ENCODE measurements around the gene PWWP2B. TPM values are rescaled to one million over a fixed set of nuclear protein-coding genes. Genes with fewer than 3 reads are reported as not detected.
A peak's percentile ranks its signal among the peaks of the same experiment; 100 is the strongest.

The PWWP2B gene
- total and polyA plus RNA-seq, 2 of the 4 experiments (the other 2 are of a cell fraction) = 1.7 to 2.2 TPM

DNA sequence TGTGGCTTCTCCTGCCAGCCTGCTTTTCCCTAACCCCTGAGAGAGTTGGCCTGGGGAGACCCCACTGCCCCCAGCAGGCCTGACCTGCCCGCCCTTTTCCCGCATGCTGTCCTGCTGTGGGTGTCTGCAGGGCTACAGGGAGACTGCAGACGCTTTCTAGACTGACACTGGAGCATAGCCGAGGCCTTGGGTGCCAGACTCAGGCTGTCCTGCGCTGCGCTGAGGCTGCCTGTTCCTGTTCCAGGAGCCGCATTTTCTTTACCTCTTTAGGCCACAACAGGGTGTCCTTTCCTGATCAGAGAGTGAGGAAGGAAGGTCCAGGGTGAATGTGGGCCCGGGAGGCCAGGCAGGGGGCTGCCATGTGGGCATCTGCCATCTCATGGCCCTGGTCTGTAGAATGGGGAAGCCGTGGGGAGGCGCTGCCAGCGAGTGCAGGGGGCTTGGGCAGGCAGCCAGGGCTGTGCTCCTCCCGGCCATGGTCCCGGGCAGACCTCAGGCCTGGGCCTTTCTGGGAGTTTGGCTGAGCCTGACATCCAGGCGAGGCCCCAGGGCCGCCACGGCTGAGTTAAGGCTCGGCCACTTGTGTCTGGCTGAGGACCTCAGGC, 3.6 kb downstream of the PWWP2B start:
- TF ChIP-seq, protein P1, sequence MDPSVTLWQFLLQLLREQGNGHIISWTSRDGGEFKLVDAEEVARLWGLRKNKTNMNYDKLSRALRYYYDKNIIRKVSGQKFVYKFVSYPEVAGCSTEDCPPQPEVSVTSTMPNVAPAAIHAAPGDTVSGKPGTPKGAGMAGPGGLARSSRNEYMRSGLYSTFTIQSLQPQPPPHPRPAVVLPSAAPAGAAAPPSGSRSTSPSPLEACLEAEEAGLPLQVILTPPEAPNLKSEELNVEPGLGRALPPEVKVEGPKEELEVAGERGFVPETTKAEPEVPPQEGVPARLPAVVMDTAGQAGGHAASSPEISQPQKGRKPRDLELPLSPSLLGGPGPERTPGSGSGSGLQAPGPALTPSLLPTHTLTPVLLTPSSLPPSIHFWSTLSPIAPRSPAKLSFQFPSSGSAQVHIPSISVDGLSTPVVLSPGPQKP (IDR thresholded peaks at IDR 0.05; ENCODE audit: borderline replicate concordance, low read depth, low read length) = no peak
- TF ChIP-seq, protein P2, sequence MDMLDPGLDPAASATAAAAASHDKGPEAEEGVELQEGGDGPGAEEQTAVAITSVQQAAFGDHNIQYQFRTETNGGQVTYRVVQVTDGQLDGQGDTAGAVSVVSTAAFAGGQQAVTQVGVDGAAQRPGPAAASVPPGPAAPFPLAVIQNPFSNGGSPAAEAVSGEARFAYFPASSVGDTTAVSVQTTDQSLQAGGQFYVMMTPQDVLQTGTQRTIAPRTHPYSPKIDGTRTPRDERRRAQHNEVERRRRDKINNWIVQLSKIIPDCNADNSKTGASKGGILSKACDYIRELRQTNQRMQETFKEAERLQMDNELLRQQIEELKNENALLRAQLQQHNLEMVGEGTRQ (IDR thresholded peaks at IDR 0.05; ENCODE audit: low read depth, low read length) = no peak
- TF ChIP-seq POLR2A (IDR thresholded peaks at IDR 0.05; ENCODE audit: low read depth, low read length) = no peak
- TF ChIP-seq CHD1 (IDR thresholded peaks at IDR 0.05; ENCODE audit: low read depth, low read length) = no peak
- no peak for TF ChIP-seq RAD21 (IDR thresholded peaks at IDR 0.05; ENCODE audit: low read length)
- no peak for TF ChIP-seq NFE2L2 (IDR thresholded peaks at IDR 0.05; ENCODE audit: low read depth, low read length)
- no peak for TF ChIP-seq RFX5 (IDR thresholded peaks at IDR 0.05; ENCODE audit: low read depth, low read length)
- no peak for TF ChIP-seq RCOR1 (IDR thresholded peaks at IDR 0.05; ENCODE audit: insufficient replicate concordance, low read length)
- Histone ChIP-seq H3K4me2 (ENCODE audit: low read depth, low read length) (no peak overlapping the region), H3K18ac (ENCODE audit: low read depth, low read length) (no peak overlapping the region), H3K4me3 (ENCODE audit: insufficient read depth, low read depth, low read length) (no peak overlapping the region), H3K23ac (ENCODE audit: low read depth, low read length) (no peak overlapping the region), H2BK20ac (ENCODE audit: low read depth, low read length) (no peak overlapping the region), H4K20me1 (ENCODE audit: insufficient read depth, low read length) (peaks cover 3% of the 10 kb centered on the region), H4K5ac (ENCODE audit: low read depth, low read length) (no peak overlapping the region), H2BK15ac (ENCODE audit: low read depth, low read length) (no peak overlapping the region), H4K8ac (ENCODE audit: low read depth in 2 of 2, low read length in 2 of 2) (no peak overlapping the region), H3K36me3 (ENCODE audit: control insufficient read depth, insufficient read depth, low read length) (peaks cover 7% of the 10 kb centered on the region; the same call in 1 of the 2 replicates), H3K9ac (ENCODE audit: low read depth, low read length) (no peak overlapping the region), H3K4me1 (ENCODE audit: control insufficient read depth, insufficient read depth, low read length) (peaks cover 13% of the 10 kb centered on the region), H3K14ac (replicated peaks; ENCODE audit: low read depth, low read length) (no peak overlapping the region), H3K27ac (ENCODE audit: insufficient read depth, low read length) (no peak overlapping the region), H3K9me1 (ENCODE audit: insufficient read depth, low read length) (0 out of 2 replicates have a peak, but pooled peaks cover 3% of the 10 kb centered on the region), H3K9me3 (ENCODE audit: control insufficient read depth, insufficient read depth, low read length) (no peaks in the 10 kb centered on the region), H2AK5ac (ENCODE audit: low read depth, low read length) (no peak overlapping the region), H2BK120ac (ENCODE audit: low read depth, low read length) (no peak overlapping the region), H3K56ac (ENCODE audit: extremely low read depth, insufficient read depth, low read length) (no peak overlapping the region), H3K27me3 (ENCODE audit: control insufficient read depth, insufficient read depth, low read length) (no peaks in the 10 kb centered on the region), H2AK9ac (replicated peaks; ENCODE audit: low read depth, low read length, poor library complexity) (peak overlapping the region; percentile 55), H4K91ac (ENCODE audit: insufficient read depth, low read depth, low read length) (no peak overlapping the region), H2AFZ (replicated peaks; ENCODE audit: low read length, poor library complexity) (no peak overlapping the region), H2BK5ac (ENCODE audit: low read depth, low read length, poor library complexity, severe bottlenecking) (no peak overlapping the region), H3K79me1 (ENCODE audit: low read depth in 1 of 2, low read length in 2 of 2) (peaks cover 6 to 25% of the 10 kb centered on the region in 2 experiments; a peak in 3 of 4 replicates), H3K4ac (ENCODE audit: low read depth, low read length) (no peak overlapping the region)
- WGBS, 2 experiments (ENCODE audit: extremely low coverage in 2 of 2, insufficient read length in 1 of 2) = 62% methylated on average over 5 of the region's 17 CpGs; no CpG with 5 or more reads in 1 of the 2 experiments
- ATAC-seq (ENCODE audit: low read depth) (no peak), DNase-seq (no peak)
- in situ Hi-C loops (cut with MboI; ENCODE audit: low sequenced_read_pairs) = no loop called here
- intact Hi-C loops (cut with micrococcal nuclease) = no loop called here
- ChIA-PET POLR2A (ENCODE audit: unreplicated experiment) (no interaction called here), CTCF (no interaction called here)
- no TSS peak for BruUV-seq (replicated peaks)
- dilution Hi-C loops (cut with HindIII; ENCODE audit: low sequenced_read_pairs, unreplicated experiment) = no loop called here

Data from IMR-90 (cell line).